ENCODE measurements around the gene INPP5D.

GRCh38 chr2:233252227-233252626, 192.1 kb downstream of the INPP5D start:
- TF ChIP-seq CTCF (IDR thresholded peaks at IDR 0.05) (no peak), POLR2A (IDR thresholded peaks at IDR 0.05) (no peak), POLR2AphosphoS5 (IDR thresholded peaks at IDR 0.05) (no peak)
